Measurements from ENCODE around the gene LHX4. TPM values are rescaled to one million over a fixed set of nuclear protein-coding genes. Genes with fewer than 3 reads are reported as not detected.
A peak's percentile ranks its signal among the peaks of the same experiment; 100 is the strongest.

The LHX4 gene
- total and polyA plus RNA-seq, 7 donors, result 0.01 to 0.04 TPM; not detected in 5

DNA sequence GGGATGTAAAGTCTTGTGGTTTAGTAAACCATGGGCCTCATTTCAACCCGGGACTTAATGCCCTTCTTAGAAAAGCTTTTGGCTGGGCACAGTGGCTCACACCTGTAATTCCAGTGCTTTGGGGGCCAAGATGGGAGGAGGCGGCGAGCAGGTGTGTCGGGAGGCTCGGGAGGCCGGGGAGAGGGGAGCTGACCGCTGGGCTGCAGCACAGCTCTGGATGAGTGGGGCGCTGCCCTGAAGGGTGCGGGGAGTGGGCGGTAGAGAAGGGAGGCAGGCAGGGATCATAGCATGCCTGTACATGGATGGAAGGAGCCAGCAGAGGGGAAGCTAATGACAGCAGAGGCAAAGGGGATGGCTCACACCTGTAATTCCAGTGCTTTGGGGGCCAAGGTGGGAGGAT is 31.0 kb downstream of the LHX4 start:
- no peaks in the 10 kb centered on the region for H3K4me1 ChIP-seq
- WGBS, 3 donors, result 72 to 82% (median 74%) methylated on average over 10 of the region's 10 CpGs
- H3K27me3 ChIP-seq (ENCODE audit: insufficient read depth in 3 of 3, low read length in 2 of 3), result peaks cover 0 to 43% (median 13%) of the 10 kb centered on the region in 3 donors
- no peak for TF ChIP-seq CTCF (IDR thresholded peaks at IDR 0.05)
- DNase-seq (peak in 1 of 2 donors; percentile 28), ATAC-seq (no peak)
- no peak overlapping the region for H3K27ac ChIP-seq
- H3K9me3 ChIP-seq, result no peaks in the 10 kb centered on the region
- H3K4me3 ChIP-seq, result no peak overlapping the region
- no peaks in the 10 kb centered on the region for H3K36me3 ChIP-seq (ENCODE audit: insufficient read depth in 1 of 2, low read depth in 1 of 2)
- intact Hi-C loops (cut with DNase I), result no loop called here

DNA sequence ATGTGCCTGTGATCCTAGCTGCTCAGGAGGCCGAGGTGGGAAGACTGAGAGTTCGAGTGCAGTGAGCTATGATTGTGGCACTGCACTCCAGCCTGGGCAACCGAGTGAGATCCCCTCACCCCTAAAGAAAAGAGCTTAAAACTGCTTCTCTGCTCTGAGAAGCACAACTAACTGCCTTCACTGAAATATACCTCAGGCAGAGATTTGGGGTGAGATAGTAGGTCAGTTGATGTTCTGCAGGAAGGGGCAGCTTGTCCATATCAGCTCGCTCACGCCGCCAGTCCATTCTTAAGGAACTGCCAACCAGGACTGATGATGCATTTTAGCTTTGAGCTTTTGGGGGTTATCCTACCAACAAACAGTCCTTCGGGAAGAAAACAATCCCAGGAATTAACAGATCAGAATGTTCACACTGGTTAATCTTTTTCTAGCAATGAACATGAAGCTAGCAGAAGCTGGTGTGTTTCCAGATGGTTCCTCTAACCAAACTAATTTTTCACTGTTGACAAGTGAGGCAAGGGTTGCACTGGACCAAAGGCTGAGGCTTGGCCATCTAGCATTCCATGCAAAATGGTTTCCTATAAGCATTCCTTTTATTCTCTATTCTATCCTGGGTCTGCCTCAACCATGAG is 31.6 kb downstream of the LHX4 start:
- Histone ChIP-seq H3K4me1 (no peaks in the 10 kb centered on the region), H3K27me3 (ENCODE audit: insufficient read depth in 3 of 3, low read length in 2 of 3) (peaks cover 0 to 38% (median 13%) of the 10 kb centered on the region in 3 donors), H3K27ac (no peak overlapping the region), H3K9me3 (no peaks in the 10 kb centered on the region), H3K36me3 (ENCODE audit: insufficient read depth in 1 of 2, low read depth in 1 of 2) (no peaks in the 10 kb centered on the region), H3K4me3 (no peak overlapping the region)
- no peak for DNase-seq
- intact Hi-C loops (cut with DNase I), result no loop called here
- ATAC-seq, result no peak
- 68 to 72% (median 72%) methylated on average over 7 of the region's 7 CpGs for WGBS, 3 donors
- TF ChIP-seq CTCF (IDR thresholded peaks at IDR 0.05), result no peak

DNA sequence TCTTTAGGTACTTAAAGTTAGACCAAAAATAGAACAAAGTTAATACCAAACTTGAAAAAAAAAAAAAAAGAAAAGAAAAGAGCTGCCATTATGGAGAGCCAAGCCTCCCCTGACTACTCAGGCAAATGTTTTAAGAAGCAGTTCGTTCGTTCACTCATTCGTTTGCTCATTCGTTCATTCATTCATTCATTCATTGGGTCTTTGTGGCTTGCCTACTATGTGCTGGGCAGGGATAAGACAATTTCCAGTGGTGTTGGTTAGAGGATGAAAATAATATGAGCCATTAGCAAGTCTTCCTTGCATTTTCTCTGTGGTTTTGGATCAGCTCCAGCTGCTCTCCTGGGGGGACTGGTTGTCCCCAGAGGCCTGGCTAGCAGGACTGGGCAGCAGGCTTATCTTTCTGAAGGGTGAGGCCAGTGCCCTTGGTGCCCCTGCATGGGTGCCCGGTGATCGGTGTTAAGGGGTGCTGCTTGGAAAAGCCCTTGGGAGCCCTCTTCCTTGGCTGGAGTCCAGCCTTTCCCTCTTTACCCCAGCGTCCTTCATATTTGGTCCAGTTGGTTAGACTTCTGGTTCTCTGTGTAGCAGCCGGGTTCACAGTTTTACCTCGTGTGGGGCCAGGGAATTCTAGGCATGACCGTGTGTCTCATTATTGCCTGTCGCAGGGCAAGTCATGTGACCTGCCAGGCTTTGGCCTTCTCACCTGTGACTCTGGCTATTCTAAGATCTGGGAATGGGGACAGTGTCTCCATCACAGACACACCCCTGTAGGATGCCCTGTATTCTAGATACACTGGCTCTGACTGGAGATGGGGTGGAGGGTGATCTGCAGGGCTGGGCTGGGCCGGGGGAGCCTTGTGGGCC is 32.8 kb downstream of the LHX4 start:
- no peak overlapping the region for H3K27ac ChIP-seq
- peaks cover 0 to 27% (median 10%) of the 10 kb centered on the region in 3 donors for H3K27me3 ChIP-seq (ENCODE audit: insufficient read depth in 3 of 3, low read length in 2 of 3)
- no peaks in the 10 kb centered on the region for H3K4me1 ChIP-seq
- WGBS, 3 donors, result 60 to 64% (median 61%) methylated on average over 12 of the region's 12 CpGs
- intact Hi-C loops (cut with DNase I), result no loop called here
- no peak overlapping the region for H3K4me3 ChIP-seq
- no peak for TF ChIP-seq CTCF (IDR thresholded peaks at IDR 0.05)
- H3K36me3 ChIP-seq (ENCODE audit: insufficient read depth in 1 of 2, low read depth in 1 of 2), result no peaks in the 10 kb centered on the region
- ATAC-seq (no peak), DNase-seq (no peak)
- H3K9me3 ChIP-seq, result no peaks in the 10 kb centered on the region

GRCh38 chr1:180264595-180264994 is 34.5 kb downstream of the LHX4 start:
- no peak for TF ChIP-seq CTCF (IDR thresholded peaks at IDR 0.05)
- H3K27me3 ChIP-seq (ENCODE audit: insufficient read depth in 3 of 3, low read length in 2 of 3), result peaks cover 0 to 10% (median 2%) of the 10 kb centered on the region in 3 donors
- no peak overlapping the region for H3K27ac ChIP-seq
- no peaks in the 10 kb centered on the region for H3K4me1 ChIP-seq
- no peak overlapping the region for H3K4me3 ChIP-seq
- no peaks in the 10 kb centered on the region for H3K9me3 ChIP-seq
- ATAC-seq (no peak), DNase-seq (no peak)
- intact Hi-C loops (cut with DNase I), result no loop called here
- H3K36me3 ChIP-seq (ENCODE audit: insufficient read depth in 1 of 2, low read depth in 1 of 2), result no peaks in the 10 kb centered on the region
- 41 to 58% (median 51%) methylated on average over 2 of the region's 2 CpGs for WGBS, 3 donors

Data from psoas muscle (tissue), 8 donors.